GM10248 (cell line): ENCODE results near the gene MAFB.

ENCODE experiments used
- CTCF ChIA-PET: fragments of 300-600 bp; sonication (Branson Sonifier 250); formaldehyde crosslinking; extraction: SDS; loops from one replicate; lab custom pipeline; 2021; ENCODE audit warnings: antibody characterized with exemption; lab: Yijun Ruan, JAX
- POLR2A ChIA-PET: fragments of 350-650 bp; sonication (Branson Sonifier 250); formaldehyde crosslinking; extraction: SDS; loops from one replicate; lab custom pipeline; 2020; ENCODE audit warnings: antibody characterized with exemption; lab: Yijun Ruan, JAX
- DNase-seq: peaks from one replicate; pipeline ENCODE4 v3.0.0; 2012; ENCODE audit errors: extremely low spot score
- TF ChIP-seq, protein P1 (sequence below): IDR thresholded peaks from 2 replicates; pipeline ENCODE4 v1.5.1; 2012; ENCODE audit warnings: mild to moderate bottlenecking, low read depth; ENCODE audit errors: extremely low read depth, missing control alignments, control extremely low read depth

The MAFB gene

DNA sequence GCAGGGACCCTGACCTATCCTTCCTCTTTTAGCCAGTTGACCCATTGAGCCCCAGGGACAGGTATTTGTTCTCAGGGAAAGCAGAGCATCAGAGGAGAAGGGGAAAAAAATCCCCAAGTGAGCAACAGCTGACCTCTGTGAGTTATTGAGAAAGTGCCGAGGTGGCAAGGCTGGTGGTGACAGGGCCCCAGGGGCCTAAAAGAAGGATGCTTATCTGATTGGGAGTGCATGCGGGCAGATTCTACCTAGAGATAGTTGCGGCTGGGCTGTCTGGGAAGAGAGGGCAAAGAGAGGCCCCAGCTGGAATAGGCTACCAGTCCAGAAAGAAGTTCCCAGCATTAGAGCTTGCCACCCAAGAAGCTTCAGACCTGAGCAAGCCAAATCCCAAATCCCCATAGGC is 26.5 kb upstream of the MAFB start:
- DNase-seq = no peak
- TF ChIP-seq, protein P1, sequence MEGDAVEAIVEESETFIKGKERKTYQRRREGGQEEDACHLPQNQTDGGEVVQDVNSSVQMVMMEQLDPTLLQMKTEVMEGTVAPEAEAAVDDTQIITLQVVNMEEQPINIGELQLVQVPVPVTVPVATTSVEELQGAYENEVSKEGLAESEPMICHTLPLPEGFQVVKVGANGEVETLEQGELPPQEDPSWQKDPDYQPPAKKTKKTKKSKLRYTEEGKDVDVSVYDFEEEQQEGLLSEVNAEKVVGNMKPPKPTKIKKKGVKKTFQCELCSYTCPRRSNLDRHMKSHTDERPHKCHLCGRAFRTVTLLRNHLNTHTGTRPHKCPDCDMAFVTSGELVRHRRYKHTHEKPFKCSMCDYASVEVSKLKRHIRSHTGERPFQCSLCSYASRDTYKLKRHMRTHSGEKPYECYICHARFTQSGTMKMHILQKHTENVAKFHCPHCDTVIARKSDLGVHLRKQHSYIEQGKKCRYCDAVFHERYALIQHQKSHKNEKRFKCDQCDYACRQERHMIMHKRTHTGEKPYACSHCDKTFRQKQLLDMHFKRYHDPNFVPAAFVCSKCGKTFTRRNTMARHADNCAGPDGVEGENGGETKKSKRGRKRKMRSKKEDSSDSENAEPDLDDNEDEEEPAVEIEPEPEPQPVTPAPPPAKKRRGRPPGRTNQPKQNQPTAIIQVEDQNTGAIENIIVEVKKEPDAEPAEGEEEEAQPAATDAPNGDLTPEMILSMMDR = no peak
- CTCF ChIA-PET = interaction anchor here (1.2 to 1.6 kb wide), 3 partner anchors 10 to 26 kb away, joined by 3 to 4 read pairs (median 4); no protein-coding TSS in a partner anchor
- POLR2A ChIA-PET = interaction anchor here (0.6 kb wide), 1 partner anchor 203 kb away, joined by 3 read pairs; no protein-coding TSS in a partner anchor

DNA sequence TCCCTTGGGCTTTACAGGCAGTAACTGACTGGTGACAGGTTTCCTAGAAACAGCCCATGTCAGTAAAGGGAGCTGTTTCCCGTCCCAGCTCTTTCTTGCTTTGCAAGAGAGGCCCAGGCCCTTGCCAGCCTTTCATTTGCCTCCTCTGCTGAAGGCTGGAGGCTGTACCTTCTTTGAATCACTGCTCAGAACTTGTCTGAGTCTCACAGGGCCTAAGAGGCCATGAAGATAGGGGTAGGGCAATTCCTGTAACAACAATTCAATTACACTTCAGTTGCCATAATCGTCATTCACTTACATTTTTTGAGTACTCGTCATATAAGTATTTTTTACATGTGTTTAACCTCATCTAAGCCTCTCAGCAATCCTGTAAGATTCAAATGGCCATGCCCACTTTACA is 25.9 kb upstream of the MAFB start:
- ChIA-PET CTCF (interaction anchor here (1.2 to 1.6 kb wide), 3 partner anchors 9 to 27 kb away, joined by 3 to 4 read pairs (median 4); no protein-coding TSS in a partner anchor), POLR2A (interaction anchor here (1.2 kb wide), 1 partner anchor 26 kb away, joined by 3 read pairs; the partner anchor contains the start of gene MAFB)
- DNase-seq = no peak
- TF ChIP-seq, protein P1 = no peak

DNA sequence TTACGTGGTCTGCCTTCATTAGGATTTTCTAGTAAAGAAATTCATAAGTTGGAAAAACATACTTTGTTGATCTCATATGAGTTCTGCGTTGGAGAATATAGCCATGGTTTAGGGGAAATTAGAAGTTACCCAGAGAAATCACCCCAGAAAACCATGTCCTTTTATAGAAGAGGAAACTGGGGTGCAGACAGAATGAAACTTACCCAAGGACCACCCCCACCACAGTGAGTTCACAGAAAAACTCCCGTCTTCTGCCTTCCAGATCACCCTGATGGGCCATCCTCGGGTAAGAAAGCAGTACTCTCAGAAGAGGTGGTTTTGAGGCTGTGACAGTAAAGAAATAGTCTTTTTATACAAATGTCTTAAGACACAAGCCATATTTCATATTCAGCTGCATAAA is 25.1 kb upstream of the MAFB start:
- ChIA-PET POLR2A (interaction anchor here (1.2 kb wide), 1 partner anchor 25 kb away, joined by 3 read pairs; the partner anchor contains the start of gene MAFB), CTCF (interaction anchor here (1.2 to 1.6 kb wide), 2 partner anchors 8 to 26 kb away, joined by 3 to 4 read pairs; no protein-coding TSS in a partner anchor)
- DNase-seq = no peak
- TF ChIP-seq, protein P1 = no peak

DNA sequence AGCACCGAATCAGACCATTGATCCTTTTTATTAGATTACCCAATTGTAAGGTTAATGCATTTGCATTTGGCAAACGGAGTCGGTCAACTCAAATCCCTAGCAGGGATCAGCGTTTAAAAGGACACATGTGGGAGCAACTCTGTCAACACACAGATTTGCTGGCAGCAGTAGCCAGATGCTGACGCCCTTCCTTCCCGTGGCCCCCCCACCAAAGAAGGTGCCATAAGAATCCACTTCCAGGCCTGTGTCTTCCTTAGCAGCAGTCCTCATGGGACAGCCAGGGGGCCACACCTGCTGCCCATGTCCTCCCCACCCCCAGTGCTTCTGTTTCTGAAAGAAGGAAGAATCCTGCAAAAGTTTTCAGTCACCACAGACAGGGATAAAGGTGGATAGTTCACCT is 24.5 kb upstream of the MAFB start:
- no peak for DNase-seq
- POLR2A ChIA-PET = no interaction called here
- TF ChIP-seq, protein P1 = no peak
- CTCF ChIA-PET = no interaction called here

DNA sequence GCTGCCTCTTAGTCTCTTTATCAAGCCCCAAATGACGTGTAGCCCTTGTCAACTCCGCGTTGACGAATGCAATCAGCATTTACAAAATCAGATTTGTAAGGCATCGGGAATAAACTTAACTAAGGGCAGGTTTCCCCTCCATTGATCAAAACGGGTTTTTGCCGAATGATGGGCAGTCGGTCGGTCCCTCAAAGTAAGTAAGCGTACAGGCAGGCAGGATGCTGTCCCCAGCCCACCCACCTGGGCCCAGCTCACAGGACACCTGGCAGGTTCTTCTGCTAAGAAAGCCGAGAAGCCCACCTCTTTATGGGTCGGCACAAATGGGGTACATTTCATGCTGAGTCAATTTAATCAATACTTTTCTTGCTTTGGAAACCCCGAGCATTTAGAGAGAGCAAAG is 22.0 kb upstream of the MAFB start:
- TF ChIP-seq, protein P1 = no peak
- CTCF ChIA-PET = interaction anchor here (0.9 to 5.6 kb wide), 7 partner anchors 9 to 551 kb away, joined by 3 to 27 read pairs (median 4); partner anchors contain the start of gene MAFB
- no peak for DNase-seq
- POLR2A ChIA-PET = no interaction called here

DNA sequence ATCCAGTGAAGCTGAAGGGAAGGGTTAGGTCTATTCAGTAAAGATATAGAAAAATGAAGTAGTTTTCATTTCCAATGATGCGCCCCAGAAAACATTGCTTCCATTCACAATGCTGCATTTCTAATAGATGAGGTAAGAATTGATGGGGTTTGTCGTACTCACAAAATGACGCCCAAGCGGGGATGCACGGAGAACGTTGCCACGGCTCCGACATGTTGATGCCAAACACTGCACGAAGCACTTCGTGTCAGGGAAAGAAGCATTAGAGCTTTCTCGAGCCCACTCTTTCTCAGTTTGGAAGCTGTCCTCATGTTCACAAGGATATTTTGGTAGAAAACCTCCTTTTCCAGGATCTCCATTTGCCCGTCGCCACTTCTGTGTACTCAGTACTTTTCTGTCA is 21.6 kb upstream of the MAFB start:
- CTCF ChIA-PET = interaction anchor here (1.3 to 5.6 kb wide), 4 partner anchors 10 to 551 kb away, joined by 4 to 27 read pairs (median 12); partner anchors contain the start of gene MAFB
- POLR2A ChIA-PET = no interaction called here
- TF ChIP-seq, protein P1 = no peak
- no peak for DNase-seq
